Tibial artery (tissue), 4 donors: Measurements from ENCODE around the gene ADRA1B.

Experiments used
- DNase-seq, 2 donors: peaks; one replicate each; pipeline ENCODE4 v3.0.0-alpha.2; 2019
- H3K27ac ChIP-seq, 2 donors: fragments of 200-600 bp; sonication (generic) in 1 of 2; 1 replicate in 1 of 2; 2 replicates in 1 of 2; pipeline ENCODE4 v1.5.1; 2018 to 2019; ENCODE audit warnings: mild to moderate bottlenecking in 1 of 2
- H3K27me3 ChIP-seq, 2 donors: fragments of 200-600 bp; sonication (generic) in 1 of 2; one replicate each; pipeline versions ENCODE4 v1.5.1 to v1.6.0; 2016 to 2019
- H3K36me3 ChIP-seq, 3 donors: fragments of 200-600 bp; sonication (generic) in 2 of 3; one replicate each; pipeline ENCODE4 v1.5.1; 2016 to 2019; ENCODE audit warnings: mild to moderate bottlenecking in 2 of 3
- H3K4me1 ChIP-seq, 4 donors: fragments of 200-600 bp; sonication (generic) in 2 of 4; 1 replicate in 3 of 4; 2 replicates in 1 of 4; pipeline ENCODE4 v1.5.1; 2016 to 2019
- H3K4me3 ChIP-seq, 2 donors: fragments of 200-600 bp; sonication (generic) in 1 of 2; 1 replicate in 1 of 2; 2 replicates in 1 of 2; pipeline ENCODE4 v1.5.1; 2018 to 2019; ENCODE audit warnings: mild to moderate bottlenecking in 2 of 2
- H3K9me3 ChIP-seq, 3 donors: fragments of 200-600 bp; sonication (generic) in 1 of 3; one replicate each; pipeline ENCODE4 v1.5.1; 2016 to 2019
- intact Hi-C: fragments of 100-400 bp; cut with DNase I; formaldehyde crosslinking; loops from one replicate; pipeline ENCODE4 v1.15.0; 2023; ENCODE audit warnings: low total_unique reads
- TF ChIP-seq, protein P1 (sequence below), 2 experiments: fragments of 200-600 bp in 1 of 2; fragments of 450-650 bp in 1 of 2; IDR thresholded peaks; one replicate each; pipeline ENCODE4 v1.5.1; 2017 to 2019; ENCODE audit warnings: antibody characterized with exemption in 2 of 2, mild to moderate bottlenecking in 1 of 2, moderate library complexity in 1 of 2

Gene ADRA1B

DNA sequence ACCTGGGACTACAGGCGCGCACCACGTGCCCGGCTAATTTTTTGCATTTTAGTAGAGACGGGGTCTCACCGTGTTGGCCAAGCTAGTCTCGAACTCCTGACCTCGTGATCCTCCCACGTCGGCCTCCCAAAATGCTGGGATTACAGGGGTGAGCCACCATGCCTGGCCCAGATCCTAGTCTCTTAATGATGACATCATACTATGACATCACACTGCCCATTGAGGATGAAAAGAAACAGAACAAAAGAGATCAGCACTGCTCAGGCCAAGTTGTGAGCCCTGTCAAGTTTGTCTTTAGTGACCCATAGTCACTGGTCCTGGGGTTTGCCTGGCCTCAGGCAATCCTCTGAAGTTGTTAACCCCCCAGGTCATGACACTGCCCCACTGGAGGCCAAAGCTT is 21.3 kb downstream of the ADRA1B start:
- TF ChIP-seq, protein P1, sequence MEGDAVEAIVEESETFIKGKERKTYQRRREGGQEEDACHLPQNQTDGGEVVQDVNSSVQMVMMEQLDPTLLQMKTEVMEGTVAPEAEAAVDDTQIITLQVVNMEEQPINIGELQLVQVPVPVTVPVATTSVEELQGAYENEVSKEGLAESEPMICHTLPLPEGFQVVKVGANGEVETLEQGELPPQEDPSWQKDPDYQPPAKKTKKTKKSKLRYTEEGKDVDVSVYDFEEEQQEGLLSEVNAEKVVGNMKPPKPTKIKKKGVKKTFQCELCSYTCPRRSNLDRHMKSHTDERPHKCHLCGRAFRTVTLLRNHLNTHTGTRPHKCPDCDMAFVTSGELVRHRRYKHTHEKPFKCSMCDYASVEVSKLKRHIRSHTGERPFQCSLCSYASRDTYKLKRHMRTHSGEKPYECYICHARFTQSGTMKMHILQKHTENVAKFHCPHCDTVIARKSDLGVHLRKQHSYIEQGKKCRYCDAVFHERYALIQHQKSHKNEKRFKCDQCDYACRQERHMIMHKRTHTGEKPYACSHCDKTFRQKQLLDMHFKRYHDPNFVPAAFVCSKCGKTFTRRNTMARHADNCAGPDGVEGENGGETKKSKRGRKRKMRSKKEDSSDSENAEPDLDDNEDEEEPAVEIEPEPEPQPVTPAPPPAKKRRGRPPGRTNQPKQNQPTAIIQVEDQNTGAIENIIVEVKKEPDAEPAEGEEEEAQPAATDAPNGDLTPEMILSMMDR (IDR thresholded peaks at IDR 0.05) = no peak
- Histone ChIP-seq H3K9me3 (no peaks in the 10 kb centered on the region), H3K36me3 (no peaks in the 10 kb centered on the region), H3K4me3 (no peak overlapping the region), H3K27me3 (no peaks in the 10 kb centered on the region), H3K27ac (no peak overlapping the region), H3K4me1 (peaks cover 0 to 3% (median 0%) of the 10 kb centered on the region in 4 donors)
- intact Hi-C loops = no loop called here
- DNase-seq = no peak

DNA sequence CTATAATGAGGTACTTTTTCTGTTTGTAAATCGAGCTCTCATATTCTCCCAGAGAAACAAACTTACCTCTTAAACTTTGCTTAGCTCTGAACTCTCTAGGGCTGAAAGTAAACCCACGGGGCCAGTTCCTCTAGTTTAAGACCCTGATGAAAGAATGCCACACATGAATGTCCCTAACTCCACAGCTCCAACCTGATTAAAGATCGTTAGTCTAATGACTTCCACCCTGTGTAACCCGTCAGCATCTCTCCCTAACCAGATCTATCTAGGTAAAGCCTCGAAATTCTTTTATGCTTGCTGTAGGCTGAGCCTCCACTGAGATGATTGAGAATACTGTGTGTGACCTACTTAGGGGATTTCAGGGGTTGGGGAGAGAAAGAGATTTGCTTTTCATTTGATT is 27.0 kb downstream of the ADRA1B start:
- no peak for DNase-seq
- Histone ChIP-seq H3K27me3 (no peaks in the 10 kb centered on the region), H3K27ac (no peak overlapping the region), H3K4me1 (no peaks in the 10 kb centered on the region), H3K36me3 (no peaks in the 10 kb centered on the region), H3K9me3 (no peaks in the 10 kb centered on the region), H3K4me3 (no peak overlapping the region)
- intact Hi-C loops = no loop called here
- TF ChIP-seq, protein P1 (IDR thresholded peaks at IDR 0.05) = no peak

DNA sequence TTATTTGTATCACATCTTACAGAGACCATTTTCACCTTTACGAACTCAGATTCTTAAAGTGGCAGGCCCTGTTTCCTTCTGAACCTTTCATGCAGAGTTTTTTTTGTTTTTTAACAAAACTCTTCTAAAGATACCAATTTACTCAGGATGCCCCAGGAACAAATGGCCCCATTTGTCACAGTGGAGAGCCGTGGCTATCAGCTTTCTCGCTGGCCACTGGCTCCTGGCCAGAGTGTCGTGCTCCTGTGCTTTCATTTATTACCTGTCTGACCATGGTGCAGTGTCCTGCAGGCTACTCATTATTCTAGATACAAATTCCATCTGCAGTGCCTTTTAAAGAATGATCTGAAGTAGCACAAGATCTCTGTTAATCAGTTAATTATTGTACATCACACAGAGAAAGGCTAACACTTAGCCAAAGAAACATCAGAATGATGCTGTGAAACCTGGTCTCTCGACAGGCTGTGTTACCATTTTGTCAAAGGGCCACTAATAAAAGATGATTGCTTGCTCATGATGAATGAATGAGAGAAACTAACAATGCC is 27.8 kb downstream of the ADRA1B start:
- Histone ChIP-seq H3K36me3 (no peaks in the 10 kb centered on the region), H3K9me3 (no peaks in the 10 kb centered on the region), H3K27ac (no peak overlapping the region), H3K27me3 (no peaks in the 10 kb centered on the region), H3K4me1 (no peaks in the 10 kb centered on the region), H3K4me3 (no peak overlapping the region)
- intact Hi-C loops = no loop called here
- DNase-seq = no peak
- TF ChIP-seq, protein P1 (IDR thresholded peaks at IDR 0.05) = no peak

DNA sequence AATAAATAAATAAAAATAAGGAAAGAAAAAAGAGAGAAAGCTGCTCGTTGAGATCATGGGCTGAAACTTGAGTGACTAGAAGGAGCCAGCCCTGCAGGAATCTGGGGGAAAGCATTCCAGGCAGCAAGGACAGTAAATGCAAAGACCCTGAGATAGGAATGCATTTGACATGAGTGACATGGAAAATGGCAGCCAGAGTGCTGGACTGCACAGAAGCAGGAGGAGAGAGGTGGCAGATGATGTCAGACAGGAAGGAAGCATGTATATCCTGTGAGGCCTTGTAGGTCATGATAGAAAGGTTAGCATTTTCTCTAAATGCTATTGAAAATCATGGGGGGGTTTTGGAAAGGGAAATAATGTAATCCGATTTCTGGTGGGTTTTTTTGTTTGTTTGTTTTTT is 29.1 kb downstream of the ADRA1B start:
- no peak for DNase-seq
- no peaks in the 10 kb centered on the region for H3K27me3 ChIP-seq
- H3K4me1 ChIP-seq = no peaks in the 10 kb centered on the region
- no peaks in the 10 kb centered on the region for H3K36me3 ChIP-seq
- intact Hi-C loops = no loop called here
- H3K9me3 ChIP-seq = no peaks in the 10 kb centered on the region
- H3K4me3 ChIP-seq = no peak overlapping the region
- TF ChIP-seq, protein P1 (IDR thresholded peaks at IDR 0.05) = no peak
- H3K27ac ChIP-seq = no peak overlapping the region

GRCh38 chr5:159947708-159948358 is 31.6 kb downstream of the ADRA1B start:
- H3K4me1 ChIP-seq = no peaks in the 10 kb centered on the region
- no peak for DNase-seq
- no peaks in the 10 kb centered on the region for H3K27me3 ChIP-seq
- TF ChIP-seq, protein P1 (IDR thresholded peaks at IDR 0.05) = no peak
- no peak overlapping the region for H3K27ac ChIP-seq
- H3K36me3 ChIP-seq = no peaks in the 10 kb centered on the region
- H3K9me3 ChIP-seq = no peaks in the 10 kb centered on the region
- intact Hi-C loops = no loop called here
- H3K4me3 ChIP-seq = no peak overlapping the region
